Fibroblast of lung (primary cell): Measurements from ENCODE around the gene SMPD2.

ENCODE experiments used
- EZH2 ChIP-seq: IDR thresholded peaks from 2 replicates; pipeline ENCODE4 v1.5.1; 2012; ENCODE audit warnings: low read length, control low read depth, mild to moderate bottlenecking; ENCODE audit errors: missing control alignments
- TF ChIP-seq, protein P1 (sequence below), 2 donors: IDR thresholded peaks in 1 of 2; conservative IDR thresholded peaks in 1 of 2; 1 replicate in 1 of 2; 2 replicates in 1 of 2; pipeline ENCODE4 v1.5.1; 2011 to 2012; ENCODE audit warnings: low read length in 2 of 2, control low read depth in 1 of 2, inconsistent platforms in 1 of 2, low read depth in 1 of 2, mild to moderate bottlenecking in 1 of 2

DNA sequence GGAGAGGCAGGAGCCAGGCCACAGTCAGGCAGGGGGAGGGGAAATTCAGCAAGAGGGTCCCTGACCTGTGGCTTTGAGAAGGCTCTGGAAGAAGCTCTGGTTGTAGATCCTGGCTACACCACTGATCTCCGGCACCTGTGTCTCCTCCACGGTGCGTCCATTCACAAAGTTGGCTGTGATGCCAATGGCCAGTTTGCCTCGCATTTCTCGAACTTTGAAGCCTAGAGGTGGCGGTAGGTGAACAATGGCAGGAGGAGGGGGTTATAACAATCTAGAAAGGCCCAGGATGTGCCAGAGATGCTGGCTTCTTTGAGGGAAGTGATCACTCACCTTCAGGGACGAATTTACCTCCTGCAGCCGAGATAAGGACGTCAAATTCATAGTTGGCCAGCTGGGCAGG is 11.7 kb downstream of the SMPD2 start:
- TF ChIP-seq EZH2, result no peak
- TF ChIP-seq, protein P1, sequence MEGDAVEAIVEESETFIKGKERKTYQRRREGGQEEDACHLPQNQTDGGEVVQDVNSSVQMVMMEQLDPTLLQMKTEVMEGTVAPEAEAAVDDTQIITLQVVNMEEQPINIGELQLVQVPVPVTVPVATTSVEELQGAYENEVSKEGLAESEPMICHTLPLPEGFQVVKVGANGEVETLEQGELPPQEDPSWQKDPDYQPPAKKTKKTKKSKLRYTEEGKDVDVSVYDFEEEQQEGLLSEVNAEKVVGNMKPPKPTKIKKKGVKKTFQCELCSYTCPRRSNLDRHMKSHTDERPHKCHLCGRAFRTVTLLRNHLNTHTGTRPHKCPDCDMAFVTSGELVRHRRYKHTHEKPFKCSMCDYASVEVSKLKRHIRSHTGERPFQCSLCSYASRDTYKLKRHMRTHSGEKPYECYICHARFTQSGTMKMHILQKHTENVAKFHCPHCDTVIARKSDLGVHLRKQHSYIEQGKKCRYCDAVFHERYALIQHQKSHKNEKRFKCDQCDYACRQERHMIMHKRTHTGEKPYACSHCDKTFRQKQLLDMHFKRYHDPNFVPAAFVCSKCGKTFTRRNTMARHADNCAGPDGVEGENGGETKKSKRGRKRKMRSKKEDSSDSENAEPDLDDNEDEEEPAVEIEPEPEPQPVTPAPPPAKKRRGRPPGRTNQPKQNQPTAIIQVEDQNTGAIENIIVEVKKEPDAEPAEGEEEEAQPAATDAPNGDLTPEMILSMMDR (conservative IDR thresholded peaks at IDR 0.05 in 1 of 2, IDR thresholded peaks at IDR 0.05 in 1 of 2; ENCODE audit: low read depth in 1 of 2, low read length in 2 of 2), result no peak
